ENCODE measurements around the gene SFXN5.

DNA sequence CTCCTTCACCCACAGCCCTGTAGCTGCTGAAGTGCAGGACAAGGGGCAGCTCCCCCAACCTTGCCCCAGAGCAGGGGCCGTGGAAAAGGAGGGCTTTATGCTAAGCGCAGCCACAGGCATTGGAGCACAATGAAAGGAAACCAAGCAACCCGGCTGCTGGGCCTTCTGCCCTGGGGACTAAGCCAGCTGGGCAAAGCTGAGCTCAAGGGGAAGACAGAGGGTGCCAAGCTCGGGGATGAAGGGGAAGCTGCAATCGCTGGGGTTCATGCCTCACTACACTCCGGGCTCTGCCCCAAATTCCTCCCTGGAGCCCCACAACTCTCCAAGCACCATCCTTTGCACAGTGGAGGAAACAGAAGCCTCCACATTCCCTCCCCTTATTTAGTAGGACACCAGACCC lies 12.4 kb downstream of the SFXN5 start:
- TF ChIP-seq, protein P1, sequence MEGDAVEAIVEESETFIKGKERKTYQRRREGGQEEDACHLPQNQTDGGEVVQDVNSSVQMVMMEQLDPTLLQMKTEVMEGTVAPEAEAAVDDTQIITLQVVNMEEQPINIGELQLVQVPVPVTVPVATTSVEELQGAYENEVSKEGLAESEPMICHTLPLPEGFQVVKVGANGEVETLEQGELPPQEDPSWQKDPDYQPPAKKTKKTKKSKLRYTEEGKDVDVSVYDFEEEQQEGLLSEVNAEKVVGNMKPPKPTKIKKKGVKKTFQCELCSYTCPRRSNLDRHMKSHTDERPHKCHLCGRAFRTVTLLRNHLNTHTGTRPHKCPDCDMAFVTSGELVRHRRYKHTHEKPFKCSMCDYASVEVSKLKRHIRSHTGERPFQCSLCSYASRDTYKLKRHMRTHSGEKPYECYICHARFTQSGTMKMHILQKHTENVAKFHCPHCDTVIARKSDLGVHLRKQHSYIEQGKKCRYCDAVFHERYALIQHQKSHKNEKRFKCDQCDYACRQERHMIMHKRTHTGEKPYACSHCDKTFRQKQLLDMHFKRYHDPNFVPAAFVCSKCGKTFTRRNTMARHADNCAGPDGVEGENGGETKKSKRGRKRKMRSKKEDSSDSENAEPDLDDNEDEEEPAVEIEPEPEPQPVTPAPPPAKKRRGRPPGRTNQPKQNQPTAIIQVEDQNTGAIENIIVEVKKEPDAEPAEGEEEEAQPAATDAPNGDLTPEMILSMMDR (IDR thresholded peaks at IDR 0.05), result no peak
- no peak for TF ChIP-seq REST (IDR thresholded peaks at IDR 0.05; ENCODE audit: insufficient read depth in 1 of 2, low read depth in 2 of 2, low read length in 1 of 2)
- no peak for TF ChIP-seq POLR2AphosphoS5 (IDR thresholded peaks at IDR 0.05; ENCODE audit: low read depth, low read length)
- TF ChIP-seq TCF7L2 (IDR thresholded peaks at IDR 0.05; ENCODE audit: low read depth, low read length), result no peak
- no peak for TF ChIP-seq SIN3A (IDR thresholded peaks at IDR 0.05; ENCODE audit: borderline replicate concordance, insufficient read depth, low read depth, low read length)

Measured in Panc1 (cell line).